Lower lobe of right lung (tissue), 2 donors: ENCODE results near the gene SOX13. TPM values are rescaled to one million over a fixed set of nuclear protein-coding genes. Genes with fewer than 3 reads are reported as not detected.

ENCODE experiments used
- ATAC-seq, 2 donors: fragments of 200-7000 bp; cut with Tn5 transposase; one replicate each; pipeline ENCODE4 v1.9.1; 2020 to 2022; ENCODE audit warnings: mild to moderate bottlenecking in 2 of 2, moderate library complexity in 2 of 2
- DNase-seq: peaks from one replicate; pipeline ENCODE4 v3.0.0-alpha.2; 2020
- H3K27ac ChIP-seq: fragments of 200-600 bp; one replicate; pipeline ENCODE4 v1.8.0; 2022
- H3K27me3 ChIP-seq: fragments of 200-600 bp; one replicate; pipeline ENCODE4 v1.8.0; 2022; ENCODE audit warnings: low read depth
- H3K36me3 ChIP-seq: fragments of 200-600 bp; one replicate; pipeline ENCODE4 v1.8.0; 2022; ENCODE audit warnings: mild to moderate bottlenecking
- H3K4me1 ChIP-seq: fragments of 200-600 bp; one replicate; pipeline ENCODE4 v1.8.0; 2022
- H3K4me3 ChIP-seq: fragments of 200-600 bp; one replicate; pipeline ENCODE4 v1.8.0; 2022; ENCODE audit warnings: mild to moderate bottlenecking
- H3K9me3 ChIP-seq: fragments of 200-600 bp; one replicate; pipeline ENCODE4 v1.8.0; 2022
- intact Hi-C: fragments of 100-400 bp; cut with DNase I; formaldehyde crosslinking; loops from one replicate; pipeline ENCODE4 v1.11.0; 2022
- total RNA-seq: library from RNA; stranded (reverse); fragmentation: NEBNext Ultra II Directional; extraction: Animal tissue kit (Norgen Biotek cat#: 25700); gene quantifications from one replicate; pipeline ENCODE4 v1.2.1, GENCODE V29; 2021
- TF ChIP-seq, protein P1 (sequence below): fragments of 200-600 bp; IDR thresholded peaks from one replicate; pipeline ENCODE4 v1.8.0; 2022; ENCODE audit warnings: antibody characterized with exemption, mild to moderate bottlenecking
- donor health status: DM: no; HTN: yes; CAD: no; lungs with severe emphysema.

The SOX13 gene
- total RNA-seq, 1 donor from 2014 or later, result 57.8 TPM

DNA sequence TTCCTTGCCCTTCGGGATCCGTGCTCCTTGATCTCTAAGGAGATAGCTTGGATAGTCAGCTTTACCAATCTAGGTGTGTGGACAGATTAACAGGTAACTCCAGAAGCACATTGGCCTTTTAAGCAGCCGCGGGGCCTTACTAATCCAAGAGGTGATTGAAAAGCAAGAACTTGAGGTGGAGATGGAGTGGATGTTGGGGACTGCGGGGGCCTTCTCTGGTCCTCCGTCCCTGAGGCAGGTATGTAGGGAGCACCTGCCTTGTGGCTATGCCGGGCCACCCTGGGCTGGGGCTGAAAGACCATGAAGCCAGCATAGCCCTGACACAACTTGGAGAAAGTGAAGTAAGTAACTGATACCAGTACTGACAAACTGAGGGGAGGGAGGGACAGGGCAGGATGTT, 10.6 kb downstream of the SOX13 start:
- Histone ChIP-seq H3K27ac (peak overlapping the region; percentile 86), H3K27me3 (no peaks in the 10 kb centered on the region), H3K36me3 (no peaks in the 10 kb centered on the region), H3K9me3 (no peaks in the 10 kb centered on the region), H3K4me3 (no peak overlapping the region), H3K4me1 (peaks cover 98% of the 10 kb centered on the region)
- ATAC-seq (no peak), DNase-seq (no peak)
- intact Hi-C loops, result no loop called here
- TF ChIP-seq, protein P1, sequence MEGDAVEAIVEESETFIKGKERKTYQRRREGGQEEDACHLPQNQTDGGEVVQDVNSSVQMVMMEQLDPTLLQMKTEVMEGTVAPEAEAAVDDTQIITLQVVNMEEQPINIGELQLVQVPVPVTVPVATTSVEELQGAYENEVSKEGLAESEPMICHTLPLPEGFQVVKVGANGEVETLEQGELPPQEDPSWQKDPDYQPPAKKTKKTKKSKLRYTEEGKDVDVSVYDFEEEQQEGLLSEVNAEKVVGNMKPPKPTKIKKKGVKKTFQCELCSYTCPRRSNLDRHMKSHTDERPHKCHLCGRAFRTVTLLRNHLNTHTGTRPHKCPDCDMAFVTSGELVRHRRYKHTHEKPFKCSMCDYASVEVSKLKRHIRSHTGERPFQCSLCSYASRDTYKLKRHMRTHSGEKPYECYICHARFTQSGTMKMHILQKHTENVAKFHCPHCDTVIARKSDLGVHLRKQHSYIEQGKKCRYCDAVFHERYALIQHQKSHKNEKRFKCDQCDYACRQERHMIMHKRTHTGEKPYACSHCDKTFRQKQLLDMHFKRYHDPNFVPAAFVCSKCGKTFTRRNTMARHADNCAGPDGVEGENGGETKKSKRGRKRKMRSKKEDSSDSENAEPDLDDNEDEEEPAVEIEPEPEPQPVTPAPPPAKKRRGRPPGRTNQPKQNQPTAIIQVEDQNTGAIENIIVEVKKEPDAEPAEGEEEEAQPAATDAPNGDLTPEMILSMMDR, result no peak

DNA sequence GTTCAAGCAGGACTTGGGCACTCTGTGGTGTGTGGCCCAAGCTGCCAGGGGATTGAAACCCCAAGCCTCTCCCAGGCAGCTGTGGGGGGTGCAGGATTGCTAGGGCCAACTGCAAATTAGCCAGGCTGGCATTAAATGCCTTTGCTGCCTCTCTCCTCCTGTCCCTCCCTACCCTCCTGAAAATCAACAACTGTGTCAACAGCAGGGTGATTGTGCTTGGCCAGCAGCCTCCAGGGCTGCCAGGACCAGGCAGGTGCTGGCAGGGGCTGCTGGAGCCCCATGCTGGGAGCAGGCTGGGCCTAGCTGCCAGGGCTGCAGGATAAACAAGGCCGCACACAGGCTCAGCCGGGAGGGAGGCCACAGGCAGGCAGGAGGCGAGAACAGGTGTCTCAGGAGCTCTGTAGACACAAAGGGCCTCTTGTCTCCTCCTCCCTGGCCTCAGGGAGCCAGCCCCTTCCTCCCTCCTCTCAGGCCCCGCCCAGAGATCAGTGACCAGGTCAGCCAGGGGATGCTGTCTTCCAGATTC, 11.4 kb downstream of the SOX13 start:
- H3K4me1 ChIP-seq, result peaks cover 98% of the 10 kb centered on the region
- DNase-seq, result peak; percentile 81
- H3K9me3 ChIP-seq, result no peaks in the 10 kb centered on the region
- TF ChIP-seq, protein P1, result no peak
- H3K36me3 ChIP-seq, result no peaks in the 10 kb centered on the region
- H3K27me3 ChIP-seq, result no peaks in the 10 kb centered on the region
- intact Hi-C loops, result no loop called here
- peak; percentile 64 to 69 for ATAC-seq
- H3K4me3 ChIP-seq, result no peak overlapping the region
- H3K27ac ChIP-seq, result peak overlapping the region; percentile 86

- no peak overlapping the region for H3K4me3 ChIP-seq
- TF ChIP-seq, protein P1, result no peak
- intact Hi-C loops, result no loop called here
- H3K27me3 ChIP-seq, result no peaks in the 10 kb centered on the region
- DNase-seq (no peak), ATAC-seq (no peak)
- no peaks in the 10 kb centered on the region for H3K9me3 ChIP-seq
- peaks cover 98% of the 10 kb centered on the region for H3K4me1 ChIP-seq
- H3K27ac ChIP-seq, result peak overlapping the region; percentile 86
- H3K36me3 ChIP-seq, result no peaks in the 10 kb centered on the region
Observed at GRCh38 chr1:204085876-204086275, 13.0 kb downstream of the SOX13 start.

GRCh38 chr1:204087181-204087892, 14.4 kb downstream of the SOX13 start:
- intact Hi-C loops, result no loop called here
- Histone ChIP-seq H3K27ac (peak overlapping the region; percentile 86), H3K4me1 (peaks cover 96% of the 10 kb centered on the region)

DNA sequence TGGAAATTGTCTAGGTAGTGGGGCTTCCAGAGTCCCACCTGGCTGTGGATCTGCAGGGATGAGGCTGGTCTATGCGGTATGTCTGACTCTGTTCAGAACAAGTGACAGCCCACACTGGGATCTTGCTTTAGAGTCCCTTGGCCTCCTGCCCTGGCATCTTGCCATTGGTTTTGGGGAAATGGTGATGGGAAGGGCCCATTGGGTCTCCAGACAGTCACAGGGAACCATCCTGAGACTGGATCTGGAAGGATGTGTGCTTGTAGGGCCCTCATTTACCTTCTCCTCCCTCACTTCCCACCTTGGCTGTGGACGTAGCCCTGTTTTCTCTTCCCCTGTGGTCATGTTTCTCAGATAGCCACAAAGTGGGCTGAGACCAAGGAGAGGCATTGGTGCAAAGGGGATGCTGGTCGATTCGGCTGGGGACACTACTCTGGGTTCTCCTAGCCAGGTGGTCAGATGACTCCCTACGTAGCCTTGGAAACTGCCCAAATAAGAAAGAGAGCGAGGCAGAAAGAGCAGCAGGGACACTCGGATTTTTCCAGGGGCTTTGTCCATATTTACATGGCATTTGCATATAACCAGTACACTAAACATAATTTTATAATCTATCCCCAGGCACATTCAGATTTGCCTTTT, 15.1 kb downstream of the SOX13 start:
- ATAC-seq, result no peak
- H3K4me3 ChIP-seq, result peak overlapping the region; percentile 0
- TF ChIP-seq, protein P1, result no peak
- peaks cover 97% of the 10 kb centered on the region for H3K4me1 ChIP-seq
- intact Hi-C loops, result no loop called here
- H3K27me3 ChIP-seq, result no peaks in the 10 kb centered on the region
- no peaks in the 10 kb centered on the region for H3K9me3 ChIP-seq
- DNase-seq, result no peak
- peak overlapping the region; percentile 86 for H3K27ac ChIP-seq
- H3K36me3 ChIP-seq, result no peaks in the 10 kb centered on the region

More at GRCh38 chr1:204087181-204087892, 14.4 kb downstream of the SOX13 start:
- ATAC-seq, result no peak
- H3K27me3 ChIP-seq, result no peaks in the 10 kb centered on the region
- TF ChIP-seq, protein P1, result no peak
- no peaks in the 10 kb centered on the region for H3K9me3 ChIP-seq
- no peak for DNase-seq
- no peak overlapping the region for H3K4me3 ChIP-seq
- no peaks in the 10 kb centered on the region for H3K36me3 ChIP-seq
